Lung (tissue), 12 donors: ENCODE results near the gene PTPN7. TPM values are rescaled to one million over a fixed set of nuclear protein-coding genes. Genes with fewer than 3 reads are reported as not detected.
A peak's percentile ranks its signal among the peaks of the same experiment; 100 is the strongest.

Experiments
- ATAC-seq: fragments of 200-7000 bp; cut with Tn5 transposase; one replicate; pipeline ENCODE4 v1.9.1; 2020; ENCODE audit warnings: moderate number of reproducible peaks; ENCODE audit not compliant: insufficient read depth, low FRiP score
- DNase-seq, 3 donors: peaks; one replicate each; pipeline ENCODE4 v3.0.0-alpha.2; 2013 to 2017
- H3K27ac ChIP-seq, 2 donors: one replicate each; pipeline ENCODE4 v1.5.1; 2013; ENCODE audit warnings: mild to moderate bottlenecking in 2 of 2, moderate library complexity in 2 of 2, control low read depth in 1 of 2, inconsistent platforms in 1 of 2, low read depth in 1 of 2, low read length in 1 of 2
- H3K27me3 ChIP-seq, 3 donors: one replicate each; pipeline ENCODE4 v1.5.1; 2013; ENCODE audit warnings: low read length in 2 of 3; ENCODE audit not compliant: control insufficient read depth in 3 of 3, insufficient read depth in 3 of 3
- H3K36me3 ChIP-seq, 4 donors: one replicate each; pipeline ENCODE4 v1.5.1; 2013; ENCODE audit warnings: low read length in 4 of 4, mild to moderate bottlenecking in 1 of 4, moderate library complexity in 1 of 4; ENCODE audit not compliant: control insufficient read depth in 4 of 4, insufficient read depth in 4 of 4
- H3K4me1 ChIP-seq, 5 donors: one replicate each; pipeline ENCODE4 v1.5.1; 2013; ENCODE audit warnings: low read length in 5 of 5, mild to moderate bottlenecking in 2 of 5, moderate library complexity in 1 of 5; ENCODE audit not compliant: control insufficient read depth in 5 of 5, insufficient read depth in 5 of 5
- H3K4me3 ChIP-seq: one replicate; pipeline ENCODE4 v1.5.1; 2013; ENCODE audit warnings: mild to moderate bottlenecking, control low read depth, moderate library complexity
- H3K9ac ChIP-seq, 2 donors: one replicate each; pipeline ENCODE4 v1.5.1; 2013; ENCODE audit warnings: low read length in 2 of 2, control low read depth in 1 of 2; ENCODE audit not compliant: insufficient read depth in 1 of 2
- H3K9me3 ChIP-seq, 4 donors: one replicate each; pipeline ENCODE4 v1.5.1; 2013; ENCODE audit warnings: low read length in 3 of 4, mild to moderate bottlenecking in 1 of 4, moderate library complexity in 1 of 4; ENCODE audit not compliant: control insufficient read depth in 4 of 4, insufficient read depth in 3 of 4
- whole genome bisulfite sequencing, 2 donors: extraction: QIAGEN DNeasy Blood & Tissue Kit; methylation state at CpG; one replicate each; pipeline ENCODE4 v1.1.7; 2013; 5-methylcytosine and 5-hydroxymethylcytosine counted together
- polyA plus RNA-seq, 2 donors: library from polyadenylated mRNA; stranded (reverse); fragments of 200-250 nt; gene quantifications; one replicate each; pipeline ENCODE4 v1.2.1, GENCODE V29; 2013
- total RNA-seq, 2 donors: library from RNA; depleted of rRNA in 1 of 2; stranded (reverse); fragments of >200 nt in 1 of 2; gene quantifications; one replicate each; pipeline ENCODE4 v1.2.1, GENCODE V29; 2014 to 2021
- TF ChIP-seq, protein P1 (sequence below): IDR thresholded peaks from 2 replicates; pipeline ENCODE4 v1.5.1; 2012; ENCODE audit warnings: mild to moderate bottlenecking; ENCODE audit errors: control extremely low read depth, extremely low read depth
- donor health status: control.
- donor health status: control.
- donor health status: Bipolar disorder and iron deficiency.
- donor health status: healthy.
- donor health status: DM: yes; HTN: yes; CAD: no.

The PTPN7 gene
- total and polyA plus RNA-seq, 4 donors, result 2.9 to 14.0 (median 5.7) TPM

DNA sequence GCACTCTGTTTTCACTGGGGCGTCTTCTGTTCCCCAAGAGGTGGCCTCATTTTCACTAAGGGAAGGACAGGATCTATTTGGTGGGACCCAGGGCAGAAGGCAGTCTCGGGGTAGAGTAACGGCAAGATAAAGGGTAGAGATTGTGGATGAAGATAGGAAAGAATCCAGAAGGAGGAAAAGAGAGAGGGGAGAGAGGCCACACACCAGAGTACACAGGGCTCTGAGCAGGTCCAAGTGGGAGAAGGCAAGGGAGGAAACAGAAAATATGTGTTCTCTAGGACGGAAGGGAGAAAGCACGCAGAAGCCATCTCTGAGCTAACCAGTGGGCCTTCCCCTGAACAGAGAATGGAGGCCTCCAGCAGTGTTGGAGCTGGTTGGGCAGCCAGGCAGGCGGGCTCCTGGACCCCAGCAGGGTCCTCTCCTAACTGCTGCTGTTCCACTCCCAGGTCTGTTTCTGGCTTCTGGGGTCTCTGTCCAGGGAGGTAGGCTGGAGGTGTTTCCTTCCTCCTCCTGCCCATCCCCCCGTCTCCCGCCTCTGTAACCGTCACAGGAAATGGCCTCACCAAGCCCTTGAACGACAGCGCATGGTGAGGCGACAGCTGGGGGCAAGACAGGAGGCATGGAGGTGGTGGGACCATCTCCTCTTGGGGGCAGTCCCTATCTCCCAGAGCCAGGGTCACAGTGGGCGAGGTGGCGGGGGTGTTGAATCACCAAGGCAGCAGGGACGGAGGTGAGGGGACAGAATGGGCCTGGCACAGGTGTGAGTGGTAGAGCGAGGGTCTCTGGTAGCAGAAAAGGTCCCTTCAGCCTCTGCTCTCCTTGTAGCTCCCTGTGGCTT lies 649 bp downstream of the PTPN7 start:
- DNase-seq (no peak), ATAC-seq (no peak)
- H3K9me3 ChIP-seq, result no peaks in the 10 kb centered on the region
- TF ChIP-seq, protein P1, sequence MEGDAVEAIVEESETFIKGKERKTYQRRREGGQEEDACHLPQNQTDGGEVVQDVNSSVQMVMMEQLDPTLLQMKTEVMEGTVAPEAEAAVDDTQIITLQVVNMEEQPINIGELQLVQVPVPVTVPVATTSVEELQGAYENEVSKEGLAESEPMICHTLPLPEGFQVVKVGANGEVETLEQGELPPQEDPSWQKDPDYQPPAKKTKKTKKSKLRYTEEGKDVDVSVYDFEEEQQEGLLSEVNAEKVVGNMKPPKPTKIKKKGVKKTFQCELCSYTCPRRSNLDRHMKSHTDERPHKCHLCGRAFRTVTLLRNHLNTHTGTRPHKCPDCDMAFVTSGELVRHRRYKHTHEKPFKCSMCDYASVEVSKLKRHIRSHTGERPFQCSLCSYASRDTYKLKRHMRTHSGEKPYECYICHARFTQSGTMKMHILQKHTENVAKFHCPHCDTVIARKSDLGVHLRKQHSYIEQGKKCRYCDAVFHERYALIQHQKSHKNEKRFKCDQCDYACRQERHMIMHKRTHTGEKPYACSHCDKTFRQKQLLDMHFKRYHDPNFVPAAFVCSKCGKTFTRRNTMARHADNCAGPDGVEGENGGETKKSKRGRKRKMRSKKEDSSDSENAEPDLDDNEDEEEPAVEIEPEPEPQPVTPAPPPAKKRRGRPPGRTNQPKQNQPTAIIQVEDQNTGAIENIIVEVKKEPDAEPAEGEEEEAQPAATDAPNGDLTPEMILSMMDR, result no peak
- no peaks in the 10 kb centered on the region for H3K36me3 ChIP-seq
- no peaks in the 10 kb centered on the region for H3K27me3 ChIP-seq
- 27 to 54% methylated on average over 16 of the region's 16 CpGs for WGBS, 2 donors
- H3K27ac ChIP-seq, result peak overlapping the region in 1 of 2 donors; percentile 77
- peaks cover 0 to 21% (median 12%) of the 10 kb centered on the region in 5 donors for H3K4me1 ChIP-seq
- H3K9ac ChIP-seq, result no peak overlapping the region
- H3K4me3 ChIP-seq, result no peak overlapping the region

DNA sequence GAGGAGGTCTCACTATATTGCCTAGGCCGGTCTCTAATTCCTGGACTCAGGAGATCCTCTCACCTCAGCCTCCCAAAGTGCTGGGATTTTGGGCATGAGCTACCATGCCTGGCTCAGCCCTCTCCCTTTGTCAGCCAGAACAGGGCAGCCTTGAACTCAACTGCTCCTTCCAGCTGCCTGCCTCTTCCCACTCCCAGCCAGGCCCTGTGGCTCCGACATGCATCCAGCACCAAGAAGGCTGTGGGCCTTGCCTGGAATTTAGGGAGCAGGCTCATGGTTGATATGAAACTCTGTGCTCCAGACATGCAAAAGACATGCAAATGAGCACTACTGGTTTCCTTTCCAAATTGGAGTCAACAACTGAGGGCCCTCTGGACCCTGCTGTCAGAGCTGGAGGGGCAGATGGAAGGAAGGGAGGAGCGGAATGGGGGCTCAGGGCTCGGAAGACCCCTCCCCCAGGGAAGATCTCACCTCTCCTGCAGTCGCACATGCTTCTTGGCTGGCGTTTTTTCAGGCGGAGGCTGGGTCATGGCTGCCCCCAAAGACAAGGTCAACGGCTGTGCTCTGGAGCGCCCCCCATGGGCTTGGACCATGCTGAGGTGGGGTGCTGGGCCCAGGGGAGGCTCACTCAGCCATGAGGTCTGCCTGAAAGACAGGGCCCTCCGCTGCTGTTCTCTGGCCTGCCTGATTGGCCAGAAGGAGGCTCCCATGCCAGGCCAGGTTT lies 1.4 kb downstream of the PTPN7 start:
- Histone ChIP-seq H3K4me3 (no peak overlapping the region), H3K36me3 (no peaks in the 10 kb centered on the region), H3K4me1 (peaks cover 0 to 22% (median 10%) of the 10 kb centered on the region in 5 donors), H3K9ac (no peak overlapping the region), H3K27me3 (no peaks in the 10 kb centered on the region), H3K9me3 (no peaks in the 10 kb centered on the region), H3K27ac (no peak overlapping the region)
- ATAC-seq (no peak), DNase-seq (no peak)
- 57 to 72% methylated on average over 10 of the region's 10 CpGs for WGBS, 2 donors
- TF ChIP-seq, protein P1, result no peak

DNA sequence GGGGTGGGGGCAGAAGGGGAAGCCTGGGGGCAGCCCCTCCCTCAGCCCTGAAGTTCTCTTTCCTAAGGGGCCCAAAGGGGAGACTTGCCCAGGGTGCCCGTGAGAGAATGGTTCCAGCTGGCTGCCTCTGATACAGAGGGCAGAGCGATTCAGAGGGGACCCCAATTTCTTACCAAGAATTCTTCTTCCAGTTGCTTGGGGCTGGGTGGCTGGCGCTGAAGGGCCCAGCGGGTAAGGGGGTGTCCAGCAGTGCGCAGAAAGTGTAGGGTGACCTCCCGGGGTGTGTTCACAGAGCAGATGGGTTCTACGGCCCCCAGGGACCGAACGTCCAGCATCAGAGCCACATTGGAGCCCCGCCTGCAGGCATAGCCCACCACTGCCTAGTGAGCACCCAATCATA lies 2.5 kb downstream of the PTPN7 start:
- Histone ChIP-seq H3K27me3 (no peaks in the 10 kb centered on the region), H3K27ac (no peak overlapping the region), H3K4me3 (no peak overlapping the region), H3K9me3 (no peaks in the 10 kb centered on the region), H3K9ac (no peak overlapping the region), H3K36me3 (no peaks in the 10 kb centered on the region), H3K4me1 (peaks cover 0 to 17% (median 9%) of the 10 kb centered on the region in 5 donors)
- no peak for DNase-seq
- no peak for ATAC-seq
- WGBS, 2 donors, result 84 to 93% methylated on average over 10 of the region's 10 CpGs
- TF ChIP-seq, protein P1, result no peak
